CD14-positive monocyte (primary cell): ENCODE results near the gene AGO3. TPM values are rescaled to one million over a fixed set of nuclear protein-coding genes. Genes with fewer than 3 reads are reported as not detected.

Experiments
- DNase-seq, 3 donors: peaks; one replicate each; pipeline ENCODE4 v3.0.0-alpha.2; 2011 to 2022
- H2AFZ ChIP-seq: 2 replicates; pipeline ENCODE4 v1.6.0; 2012; ENCODE audit warnings: mild to moderate bottlenecking, low read depth, low read length, inconsistent platforms; ENCODE audit not compliant: insufficient read depth, poor library complexity, severe bottlenecking
- H3K27ac ChIP-seq, 2 donors: 1 replicate in 1 of 2; 2 replicates in 1 of 2; pipeline ENCODE4 v1.5.1; 2012 to 2013; ENCODE audit warnings: low read length in 2 of 2, control low read depth in 1 of 2, inconsistent platforms in 1 of 2, low read depth in 1 of 2, mild to moderate bottlenecking in 1 of 2
- H3K27me3 ChIP-seq, 2 donors: one replicate each; pipeline versions ENCODE4 v1.6.0 to v1.6.1; 2011 to 2013; ENCODE audit warnings: low read length in 2 of 2; ENCODE audit not compliant: control insufficient read depth in 2 of 2, insufficient read depth in 2 of 2
- H3K36me3 ChIP-seq, 2 donors: replicated peaks in 1 of 2; 1 replicate in 1 of 2; 2 replicates in 1 of 2; pipeline versions ENCODE4 v1.5.1 to v1.6.1; 2012 to 2013; ENCODE audit warnings: low read length in 2 of 2, control low read depth in 1 of 2, inconsistent platforms in 1 of 2, mild to moderate bottlenecking in 1 of 2; ENCODE audit not compliant: insufficient read depth in 2 of 2, control insufficient read depth in 1 of 2
- H3K4me1 ChIP-seq, 2 donors: 1 replicate in 1 of 2; 2 replicates in 1 of 2; pipeline versions ENCODE4 v1.5.1 to v1.6.1; 2012 to 2013; ENCODE audit warnings: low read length in 2 of 2, control low read depth in 1 of 2, inconsistent platforms in 1 of 2, mild to moderate bottlenecking in 1 of 2, moderate library complexity in 1 of 2; ENCODE audit not compliant: insufficient read depth in 2 of 2, control insufficient read depth in 1 of 2
- H3K4me2 ChIP-seq: replicated peaks from 2 replicates; pipeline ENCODE3; 2012; ENCODE audit warnings: low read length, moderate library complexity, mild to moderate bottlenecking; ENCODE audit not compliant: poor library complexity, severe bottlenecking; ENCODE audit errors: extremely low read depth
- H3K4me3 ChIP-seq, 3 experiments: fragments of 200-600 bp in 1 of 3; sonication (generic) in 1 of 3; replicated peaks in 1 of 3; 1 replicate in 2 of 3; 2 replicates in 1 of 3; pipeline ENCODE4 v1.5.1; 2011 to 2013; ENCODE audit warnings: low read length in 3 of 3, mild to moderate bottlenecking in 3 of 3, control low read depth in 2 of 3, low read depth in 2 of 3, inconsistent platforms in 1 of 3, moderate library complexity in 1 of 3
- H3K79me2 ChIP-seq: 2 replicates; pipeline ENCODE4 v1.6.0; 2012; ENCODE audit warnings: mild to moderate bottlenecking, control low read depth, inconsistent platforms, low read length, moderate library complexity; ENCODE audit not compliant: insufficient read depth
- H3K9ac ChIP-seq: 2 replicates; pipeline ENCODE4 v1.6.0; 2017; ENCODE audit warnings: low read length, mild to moderate bottlenecking; ENCODE audit not compliant: insufficient read depth, poor library complexity, severe bottlenecking
- H3K9me3 ChIP-seq, 2 donors: replicated peaks in 1 of 2; 1 replicate in 1 of 2; 2 replicates in 1 of 2; pipeline versions ENCODE4 v1.5.1 to v1.6.1; 2012 to 2013; ENCODE audit warnings: low read length in 2 of 2, control low read depth in 1 of 2; ENCODE audit not compliant: control insufficient read depth in 1 of 2, insufficient read depth in 1 of 2
- H4K20me1 ChIP-seq: 2 replicates; pipeline ENCODE4 v1.6.0; 2012; ENCODE audit warnings: mild to moderate bottlenecking, low read length, control low read depth, moderate library complexity; ENCODE audit not compliant: insufficient read depth
- H3K27ac Mint-ChIP-seq, 7 donors: one replicate each; pipeline ENCODE4 v1.8.0; 2020; ENCODE audit warnings: mild to moderate bottlenecking in 7 of 7, mixed read lengths in 7 of 7, moderate library complexity in 6 of 7, inconsistent platforms in 2 of 7
- H3K27me3 Mint-ChIP-seq, 3 donors: one replicate each; pipeline ENCODE4 v1.8.0; 2021 to 2022; ENCODE audit warnings: low read depth in 3 of 3, mild to moderate bottlenecking in 3 of 3, mixed read lengths in 3 of 3, moderate library complexity in 3 of 3, inconsistent platforms in 1 of 3
- H3K36me3 Mint-ChIP-seq, 2 donors: one replicate each; pipeline ENCODE4 v1.8.0; 2020; ENCODE audit warnings: mixed read lengths in 2 of 2, inconsistent platforms in 1 of 2, mild to moderate bottlenecking in 1 of 2
- H3K4me1 Mint-ChIP-seq: one replicate; pipeline ENCODE4 v1.8.0; 2020; ENCODE audit warnings: mild to moderate bottlenecking, mixed read lengths
- H3K4me3 Mint-ChIP-seq, 2 donors: one replicate each; pipeline ENCODE4 v1.8.0; 2020; ENCODE audit warnings: mild to moderate bottlenecking in 2 of 2, mixed read lengths in 2 of 2, moderate library complexity in 1 of 2
- H3K9me3 Mint-ChIP-seq, 7 donors: one replicate each; pipeline ENCODE4 v1.8.0; 2020 to 2022; ENCODE audit warnings: mixed read lengths in 7 of 7, mild to moderate bottlenecking in 6 of 7, moderate library complexity in 6 of 7, inconsistent platforms in 2 of 7
- WGBS: methylation state at CpG from one replicate; pipeline ENCODE4 v1.1.5; 2013; ENCODE audit warnings: missing lambda C conversion rate; ENCODE audit not compliant: insufficient coverage; 5-methylcytosine and 5-hydroxymethylcytosine counted together
- intact Hi-C, 2 donors: fragments of 100-400 bp; cut with micrococcal nuclease; formaldehyde crosslinking; loops; one replicate each; pipeline versions ENCODE4 v1.15.0 to v1.15.1; 2023
- polyA plus RNA-seq, 3 donors: library from polyadenylated mRNA; depleted of rRNA in 1 of 3; unstranded in 2 of 3; stranded (reverse) in 1 of 3; fragments of 300-500 nt in 2 of 3; fragments of >200 nt in 1 of 3; fragmentation: Illumina TruSeq in 2 of 3; gene quantifications; 1 replicate in 2 of 3; 2 replicates in 1 of 3; pipeline ENCODE4 v1.2.3, GENCODE V29; 2012 to 2021
- TF ChIP-seq, protein P1 (sequence below): fragments of 200-600 bp; IDR thresholded peaks from one replicate; pipeline ENCODE4 v1.8.0; 2022; ENCODE audit warnings: antibody characterized with exemption, mild to moderate bottlenecking

Gene AGO3
- polyA plus RNA-seq, 3 donors, result 6.3 to 9.0 (median 8.3) TPM

DNA sequence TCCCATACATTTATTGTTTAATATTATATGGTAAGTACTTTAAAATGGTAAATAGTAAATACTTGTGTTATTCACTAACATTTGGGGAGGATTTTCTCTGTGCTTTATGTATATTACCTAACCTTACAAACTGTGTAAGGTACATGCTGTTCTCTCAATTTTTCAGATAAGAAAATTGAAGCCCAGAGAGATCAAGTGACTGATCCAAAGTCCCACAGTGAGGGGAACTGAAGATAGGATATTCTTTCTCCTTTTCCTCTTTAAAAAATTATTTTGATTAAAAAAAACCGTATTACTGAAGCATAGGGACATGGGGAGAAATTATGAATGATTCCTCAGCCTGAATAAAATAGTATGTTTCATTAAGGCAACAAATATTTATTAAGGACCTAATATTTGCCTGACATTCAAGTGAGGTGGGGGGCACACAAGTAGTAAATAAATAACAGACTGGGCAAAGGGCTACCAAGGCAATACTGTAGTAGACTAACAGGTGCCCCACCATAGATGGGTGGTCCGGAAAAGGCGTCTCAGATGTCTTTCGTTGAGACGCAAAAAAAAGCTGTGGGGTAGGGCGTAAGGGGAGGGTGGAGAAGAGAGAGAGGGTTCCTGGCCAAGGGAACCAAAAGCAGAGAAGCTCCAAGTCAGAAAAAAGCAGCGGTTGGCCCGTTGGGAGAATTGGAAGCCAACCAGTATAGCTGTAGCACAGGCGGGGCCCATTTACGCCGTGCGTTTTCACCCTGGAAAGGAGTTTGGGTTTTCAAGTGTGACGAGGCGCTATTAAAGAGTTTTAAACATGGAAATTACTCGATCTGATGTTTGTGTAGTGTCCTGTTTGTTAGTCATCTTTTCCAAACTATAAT is 944 bp upstream of the AGO3 start:
- peak overlapping the region; percentile 92 to 98 (median 96) for H3K27ac Mint-ChIP-seq
- WGBS, result 2% methylated on average over 7 of the region's 15 CpGs
- Histone ChIP-seq H3K9ac (peak overlapping the region; percentile 98), H2AFZ (peak overlapping the region; percentile 60), H3K4me2 (peak overlapping the region; percentile 88), H3K27me3 (no peaks in the 10 kb centered on the region), H3K4me3 (peak overlapping the region; percentile 48 to 89 (median 88)), H3K79me2 (peaks cover 40% of the 10 kb centered on the region), H3K4me1 (peaks cover 21 to 32% of the 10 kb centered on the region in 2 donors), H3K36me3 (peaks cover 0 to 15% of the 10 kb centered on the region in 2 donors), H3K9me3 (no peaks in the 10 kb centered on the region), H4K20me1 (peaks cover 6% of the 10 kb centered on the region), H3K27ac (peak overlapping the region; percentile 72 to 95)
- H3K27me3 Mint-ChIP-seq, result no peaks in the 10 kb centered on the region
- H3K9me3 Mint-ChIP-seq, result no peaks in the 10 kb centered on the region
- H3K4me3 Mint-ChIP-seq, result peak overlapping the region; percentile 86 to 92
- H3K36me3 Mint-ChIP-seq, result peaks cover 2 to 17% of the 10 kb centered on the region in 2 donors
- TF ChIP-seq, protein P1, sequence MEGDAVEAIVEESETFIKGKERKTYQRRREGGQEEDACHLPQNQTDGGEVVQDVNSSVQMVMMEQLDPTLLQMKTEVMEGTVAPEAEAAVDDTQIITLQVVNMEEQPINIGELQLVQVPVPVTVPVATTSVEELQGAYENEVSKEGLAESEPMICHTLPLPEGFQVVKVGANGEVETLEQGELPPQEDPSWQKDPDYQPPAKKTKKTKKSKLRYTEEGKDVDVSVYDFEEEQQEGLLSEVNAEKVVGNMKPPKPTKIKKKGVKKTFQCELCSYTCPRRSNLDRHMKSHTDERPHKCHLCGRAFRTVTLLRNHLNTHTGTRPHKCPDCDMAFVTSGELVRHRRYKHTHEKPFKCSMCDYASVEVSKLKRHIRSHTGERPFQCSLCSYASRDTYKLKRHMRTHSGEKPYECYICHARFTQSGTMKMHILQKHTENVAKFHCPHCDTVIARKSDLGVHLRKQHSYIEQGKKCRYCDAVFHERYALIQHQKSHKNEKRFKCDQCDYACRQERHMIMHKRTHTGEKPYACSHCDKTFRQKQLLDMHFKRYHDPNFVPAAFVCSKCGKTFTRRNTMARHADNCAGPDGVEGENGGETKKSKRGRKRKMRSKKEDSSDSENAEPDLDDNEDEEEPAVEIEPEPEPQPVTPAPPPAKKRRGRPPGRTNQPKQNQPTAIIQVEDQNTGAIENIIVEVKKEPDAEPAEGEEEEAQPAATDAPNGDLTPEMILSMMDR, result no peak
- intact Hi-C loops, result loop anchor here (5.0 to 10.0 kb wide), 3 partner anchors 38 to 125 kb away; partner anchors contain the start of genes AGO1 (in 1 of the 2) and AGO4 (in 1 of the 2)
- DNase-seq, result peak in 1 of 3 donors; percentile 32
- H3K4me1 Mint-ChIP-seq, result peaks cover 31% of the 10 kb centered on the region

DNA sequence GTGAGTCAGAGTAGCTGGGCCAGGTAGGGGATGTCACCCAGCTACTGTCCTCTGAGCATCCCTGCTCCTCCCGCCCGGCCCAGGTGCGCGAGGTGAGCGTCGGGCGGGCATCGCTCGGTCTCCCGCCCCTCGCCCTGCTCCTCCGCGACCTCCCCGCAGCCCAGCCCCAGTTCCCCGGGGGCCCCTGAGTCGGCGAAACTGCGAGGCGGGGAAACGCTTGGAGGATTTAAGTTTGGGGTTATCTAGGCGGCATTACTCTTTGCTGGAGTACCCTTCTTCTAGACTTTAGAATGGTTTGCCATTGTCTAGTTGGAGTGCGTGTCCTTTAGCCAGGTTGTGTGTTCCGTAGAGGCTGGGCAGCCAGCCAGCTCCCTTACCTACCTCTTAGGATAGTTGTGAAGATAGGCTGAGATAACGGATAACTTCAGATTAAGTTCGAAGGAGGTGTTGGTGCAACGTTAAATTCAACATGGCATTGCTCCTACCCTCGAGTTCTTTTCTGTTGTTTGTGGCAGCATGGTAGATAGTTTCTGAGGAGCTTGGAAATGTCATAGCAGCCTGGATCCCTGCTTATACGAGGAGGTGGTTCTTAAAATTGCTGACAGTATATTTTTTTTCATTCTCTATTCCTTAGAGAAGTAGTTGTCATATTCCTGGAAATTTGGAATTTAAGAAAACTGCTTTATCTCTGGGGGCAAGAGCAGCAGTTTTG is 697 bp downstream of the AGO3 start:
- under 1% methylated on average over 19 of the region's 28 CpGs for WGBS
- H3K9me3 ChIP-seq, result no peaks in the 10 kb centered on the region
- H3K4me3 Mint-ChIP-seq, result peak overlapping the region; percentile 90 to 94
- peaks cover 14% of the 10 kb centered on the region for H4K20me1 ChIP-seq
- H3K27me3 Mint-ChIP-seq, result no peaks in the 10 kb centered on the region
- peaks cover 0 to 1% of the 10 kb centered on the region in 2 donors for H3K36me3 ChIP-seq
- DNase-seq, result peak in 1 of 3 donors; percentile 2
- peaks cover 35% of the 10 kb centered on the region for H3K4me1 Mint-ChIP-seq
- peak overlapping the region; percentile 85 to 94 (median 94) for H3K27ac Mint-ChIP-seq
- H3K36me3 Mint-ChIP-seq, result peaks cover 0 to 5% of the 10 kb centered on the region in 2 donors
- peak overlapping the region; percentile 78 to 89 (median 88) for H3K4me3 ChIP-seq
- H3K79me2 ChIP-seq, result peaks cover 56% of the 10 kb centered on the region
- intact Hi-C loops, result loop anchor here (5.0 to 10.0 kb wide), 3 partner anchors 39 to 127 kb away; partner anchors contain the start of genes AGO1 (in 1 of the 2) and AGO4 (in 1 of the 2)
- no peaks in the 10 kb centered on the region for H3K9me3 Mint-ChIP-seq
- H2AFZ ChIP-seq, result peak overlapping the region; percentile 67
- H3K9ac ChIP-seq, result peak overlapping the region; percentile 98
- peak overlapping the region; percentile 72 to 95 for H3K27ac ChIP-seq
- TF ChIP-seq, protein P1, result no peak
- H3K4me1 ChIP-seq, result peaks cover 25 to 40% of the 10 kb centered on the region in 2 donors
- H3K27me3 ChIP-seq, result no peaks in the 10 kb centered on the region
- peak overlapping the region; percentile 88 for H3K4me2 ChIP-seq
